Mesendoderm (in vitro differentiated cells): ENCODE data around the gene LCNL1.

Experiments
- DNase-seq: peaks from one replicate; pipeline ENCODE4 v3.0.0; 2013
- H2AK5ac ChIP-seq: 2 replicates; pipeline ENCODE4 v1.6.1; 2013; ENCODE audit warnings: low read length, inconsistent platforms
- H2BK120ac ChIP-seq: 2 replicates; pipeline ENCODE4 v1.6.1; 2013; ENCODE audit warnings: low read depth, mild to moderate bottlenecking, low read length, moderate library complexity, mixed read lengths
- H2BK15ac ChIP-seq: replicated peaks from 2 replicates; pipeline ENCODE4 v1.6.1; 2013; ENCODE audit warnings: low read depth, mild to moderate bottlenecking, moderate library complexity
- H2BK5ac ChIP-seq: 2 replicates; pipeline ENCODE4 v1.6.1; 2013; ENCODE audit warnings: low read length, inconsistent platforms
- H3K18ac ChIP-seq: 2 replicates; pipeline ENCODE4 v1.6.1; 2013; ENCODE audit warnings: mild to moderate bottlenecking, low read length, mixed read lengths
- H3K23ac ChIP-seq: one replicate; pipeline ENCODE4 v1.6.1; 2013; ENCODE audit warnings: low read length
- H3K27ac ChIP-seq: 2 replicates; pipeline ENCODE4 v1.5.1; 2013; ENCODE audit warnings: low read depth, mild to moderate bottlenecking, inconsistent platforms, low read length, moderate library complexity
- H3K27me3 ChIP-seq: 2 replicates; pipeline ENCODE4 v1.6.1; 2013; ENCODE audit warnings: low read length, control low read depth, mild to moderate bottlenecking, inconsistent platforms; ENCODE audit not compliant: insufficient read depth, poor library complexity
- H3K36me3 ChIP-seq: 2 replicates; pipeline ENCODE4 v1.6.1; 2013; ENCODE audit warnings: low read length, inconsistent platforms; ENCODE audit not compliant: control insufficient read depth, insufficient read depth
- H3K4ac ChIP-seq: one replicate; pipeline ENCODE4 v1.6.1; 2013; ENCODE audit warnings: low read depth, mild to moderate bottlenecking, low read length, moderate library complexity
- H3K4me1 ChIP-seq: 2 replicates; pipeline ENCODE4 v1.6.1; 2013; ENCODE audit warnings: low read depth, low read length, inconsistent platforms; ENCODE audit not compliant: control insufficient read depth
- H3K4me2 ChIP-seq: 2 replicates; pipeline ENCODE4 v1.6.1; 2013; ENCODE audit warnings: low read length
- H3K4me3 ChIP-seq: 2 replicates; pipeline ENCODE4 v1.5.1; 2013; ENCODE audit warnings: mild to moderate bottlenecking, low read length
- H3K56ac ChIP-seq: one replicate; pipeline ENCODE4 v1.6.1; 2013; ENCODE audit warnings: low read length
- H3K79me1 ChIP-seq: 2 replicates; pipeline ENCODE4 v1.6.1; 2013; ENCODE audit warnings: low read length, inconsistent platforms
- H3K79me2 ChIP-seq: 2 replicates; pipeline ENCODE4 v1.6.1; 2013; ENCODE audit warnings: mild to moderate bottlenecking, low read length; ENCODE audit not compliant: control insufficient read depth, insufficient read depth
- H3K9ac ChIP-seq: 2 replicates; pipeline ENCODE4 v1.6.1; 2013; ENCODE audit warnings: low read length, inconsistent platforms
- H4K5ac ChIP-seq: one replicate; pipeline ENCODE4 v1.6.1; 2013; ENCODE audit warnings: low read length
- H4K8ac ChIP-seq: one replicate; pipeline ENCODE4 v1.6.1; 2013; ENCODE audit warnings: low read depth, mild to moderate bottlenecking, control low read depth, low read length, moderate library complexity
- WGBS: extraction: QIAGEN DNeasy Blood & Tissue Kit; methylation state at CpG from one replicate; pipeline ENCODE4 v1.1.7; 2013; ENCODE audit warnings: low lambda C conversion rate, missing lambda C conversion rate; ENCODE audit not compliant: insufficient coverage; ENCODE audit errors: extremely low coverage; 5-methylcytosine and 5-hydroxymethylcytosine counted together

Gene LCNL1

DNA sequence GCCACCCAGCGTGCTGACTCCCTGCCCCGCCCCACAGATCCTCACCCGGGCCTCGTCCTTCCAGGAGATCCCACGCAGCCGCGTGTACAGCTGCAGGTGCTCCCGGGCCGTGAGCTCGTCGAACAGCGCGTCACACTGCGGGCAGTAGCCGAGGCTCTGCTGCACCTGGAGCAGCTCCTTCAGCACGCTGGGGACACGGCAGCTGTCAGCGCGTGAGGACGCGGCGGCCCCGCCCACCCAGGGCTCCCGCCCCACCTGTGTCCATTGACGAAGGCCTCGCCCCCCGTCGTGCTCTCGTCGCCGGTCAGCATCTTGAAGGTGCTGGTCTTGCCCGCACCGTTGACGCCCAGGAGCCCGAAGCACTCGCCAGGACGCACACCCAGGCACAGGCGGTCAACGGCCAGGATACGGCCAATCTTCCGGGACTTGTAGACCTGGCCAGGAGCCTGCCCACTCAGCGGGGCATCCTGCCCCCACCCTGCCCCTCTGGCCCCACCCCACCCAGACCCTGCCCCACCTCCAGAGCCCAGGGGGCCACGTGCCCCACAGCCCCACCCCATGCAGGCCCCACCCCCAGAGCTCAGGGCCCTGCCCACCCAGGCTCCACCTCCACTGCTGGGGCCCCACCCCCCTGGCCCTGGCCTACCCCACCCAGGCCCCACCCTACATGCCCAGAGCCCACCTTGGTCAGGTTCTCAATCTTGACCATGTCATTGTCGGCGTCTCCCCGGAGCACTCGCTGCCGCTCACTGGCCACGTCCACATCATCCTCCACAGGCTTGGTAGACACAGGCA is 27.3 kb downstream of the LCNL1 start:
- Histone ChIP-seq H3K27me3 (no peaks in the 10 kb centered on the region), H3K36me3 (no peaks in the 10 kb centered on the region), H4K5ac (no peak overlapping the region), H3K9ac (no peak overlapping the region), H4K8ac (no peak overlapping the region), H3K18ac (no peak overlapping the region), H2BK5ac (no peak overlapping the region), H3K79me1 (no peaks in the 10 kb centered on the region), H3K4me1 (no peaks in the 10 kb centered on the region), H3K23ac (no peak overlapping the region), H3K79me2 (no peaks in the 10 kb centered on the region), H2AK5ac (no peak overlapping the region), H2BK120ac (no peak overlapping the region), H3K4ac (no peak overlapping the region), H2BK15ac (no peak overlapping the region), H3K4me2 (no peak overlapping the region), H3K27ac (no peak overlapping the region), H3K56ac (no peak overlapping the region), H3K4me3 (no peak overlapping the region)
- WGBS = no CpG with 5 or more reads among the region's 49 CpGs
- no peak for DNase-seq

GRCh38 chr9:137011156-137011555 is 28.4 kb downstream of the LCNL1 start:
- Histone ChIP-seq H3K4me2 (no peak overlapping the region), H2BK5ac (no peak overlapping the region), H3K9ac (no peak overlapping the region), H3K56ac (no peak overlapping the region), H4K8ac (no peak overlapping the region), H3K4ac (no peak overlapping the region), H3K79me1 (no peaks in the 10 kb centered on the region), H3K79me2 (no peaks in the 10 kb centered on the region), H3K36me3 (no peaks in the 10 kb centered on the region), H3K27me3 (no peaks in the 10 kb centered on the region), H2BK120ac (no peak overlapping the region), H2AK5ac (no peak overlapping the region), H3K4me1 (no peaks in the 10 kb centered on the region), H3K27ac (no peak overlapping the region), H2BK15ac (no peak overlapping the region), H3K4me3 (no peak overlapping the region), H3K23ac (no peak overlapping the region), H3K18ac (no peak overlapping the region), H4K5ac (no peak overlapping the region)
- DNase-seq = no peak
- no CpG with 5 or more reads among the region's 24 CpGs for WGBS

GRCh38 chr9:137011907-137012675 is 29.3 kb downstream of the LCNL1 start:
- Histone ChIP-seq H3K4me3 (no peak overlapping the region), H3K79me2 (no peaks in the 10 kb centered on the region), H3K56ac (no peak overlapping the region), H4K8ac (no peak overlapping the region), H3K27ac (no peak overlapping the region), H2BK120ac (no peak overlapping the region), H3K23ac (no peak overlapping the region), H3K36me3 (no peaks in the 10 kb centered on the region), H2BK15ac (no peak overlapping the region), H2AK5ac (no peak overlapping the region), H3K9ac (no peak overlapping the region), H3K79me1 (no peaks in the 10 kb centered on the region), H3K18ac (no peak overlapping the region), H3K4ac (no peak overlapping the region), H4K5ac (no peak overlapping the region), H2BK5ac (no peak overlapping the region), H3K27me3 (no peaks in the 10 kb centered on the region), H3K4me1 (no peaks in the 10 kb centered on the region), H3K4me2 (no peak overlapping the region)
- no CpG with 5 or more reads among the region's 39 CpGs for WGBS
- DNase-seq = no peak

- no peak overlapping the region for H4K5ac ChIP-seq
- no peak overlapping the region for H3K18ac ChIP-seq
- H3K9ac ChIP-seq = no peak overlapping the region
- no peak overlapping the region for H3K4ac ChIP-seq
- no peak overlapping the region for H2AK5ac ChIP-seq
- no peak overlapping the region for H3K56ac ChIP-seq
- H3K23ac ChIP-seq = no peak overlapping the region
- H3K4me3 ChIP-seq = no peak overlapping the region
- WGBS = no CpG with 5 or more reads among the region's 67 CpGs
- H3K79me1 ChIP-seq = no peaks in the 10 kb centered on the region
- H3K27me3 ChIP-seq = no peaks in the 10 kb centered on the region
- no peak overlapping the region for H2BK120ac ChIP-seq
- H3K36me3 ChIP-seq = no peaks in the 10 kb centered on the region
- DNase-seq = no peak
- no peak overlapping the region for H2BK15ac ChIP-seq
- no peak overlapping the region for H3K4me2 ChIP-seq
- no peaks in the 10 kb centered on the region for H3K4me1 ChIP-seq
- no peak overlapping the region for H3K27ac ChIP-seq
- H2BK5ac ChIP-seq = no peak overlapping the region
- H3K79me2 ChIP-seq = no peaks in the 10 kb centered on the region
- no peak overlapping the region for H4K8ac ChIP-seq
These were observed 30.1 kb downstream of the LCNL1 start for GRCh38 chr9:137012694-137013570.

DNA sequence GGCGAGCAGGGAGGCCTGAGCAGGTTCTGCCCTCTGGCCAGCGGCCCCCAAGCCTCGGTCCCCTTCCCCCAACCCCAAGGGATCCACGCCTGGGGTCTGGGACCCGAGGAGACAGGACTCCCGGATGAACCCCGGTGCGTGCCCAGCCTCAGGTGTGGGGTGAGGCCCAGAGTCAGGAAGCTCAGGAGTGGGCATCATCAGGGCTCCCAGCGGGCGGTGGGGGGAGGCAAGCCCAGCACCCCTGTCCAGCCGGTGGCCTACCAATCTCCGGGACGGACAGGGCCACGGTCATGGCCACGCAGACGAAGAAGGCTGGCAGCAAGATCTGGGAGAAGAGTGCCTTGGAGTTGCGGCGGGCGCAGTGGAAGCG is 30.8 kb downstream of the LCNL1 start:
- Histone ChIP-seq H2AK5ac (no peak overlapping the region), H3K9ac (no peak overlapping the region), H3K4me1 (no peaks in the 10 kb centered on the region), H3K56ac (no peak overlapping the region), H3K36me3 (no peaks in the 10 kb centered on the region), H3K79me2 (no peaks in the 10 kb centered on the region), H3K4me3 (no peak overlapping the region), H2BK120ac (no peak overlapping the region), H2BK5ac (no peak overlapping the region), H4K8ac (no peak overlapping the region), H3K18ac (no peak overlapping the region), H3K4me2 (no peak overlapping the region), H3K27me3 (no peaks in the 10 kb centered on the region), H4K5ac (no peak overlapping the region), H2BK15ac (no peak overlapping the region), H3K79me1 (no peaks in the 10 kb centered on the region), H3K23ac (no peak overlapping the region), H3K4ac (no peak overlapping the region), H3K27ac (no peak overlapping the region)
- no CpG with 5 or more reads among the region's 20 CpGs for WGBS
- DNase-seq = no peak
